ENCODE measurements around the gene ROM1. TPM values are rescaled to one million over a fixed set of nuclear protein-coding genes. Genes with fewer than 3 reads are reported as not detected.

The ROM1 gene
- total and polyA plus RNA-seq, 4 donors = 3.5 to 17.9 (median 9.4) TPM

DNA sequence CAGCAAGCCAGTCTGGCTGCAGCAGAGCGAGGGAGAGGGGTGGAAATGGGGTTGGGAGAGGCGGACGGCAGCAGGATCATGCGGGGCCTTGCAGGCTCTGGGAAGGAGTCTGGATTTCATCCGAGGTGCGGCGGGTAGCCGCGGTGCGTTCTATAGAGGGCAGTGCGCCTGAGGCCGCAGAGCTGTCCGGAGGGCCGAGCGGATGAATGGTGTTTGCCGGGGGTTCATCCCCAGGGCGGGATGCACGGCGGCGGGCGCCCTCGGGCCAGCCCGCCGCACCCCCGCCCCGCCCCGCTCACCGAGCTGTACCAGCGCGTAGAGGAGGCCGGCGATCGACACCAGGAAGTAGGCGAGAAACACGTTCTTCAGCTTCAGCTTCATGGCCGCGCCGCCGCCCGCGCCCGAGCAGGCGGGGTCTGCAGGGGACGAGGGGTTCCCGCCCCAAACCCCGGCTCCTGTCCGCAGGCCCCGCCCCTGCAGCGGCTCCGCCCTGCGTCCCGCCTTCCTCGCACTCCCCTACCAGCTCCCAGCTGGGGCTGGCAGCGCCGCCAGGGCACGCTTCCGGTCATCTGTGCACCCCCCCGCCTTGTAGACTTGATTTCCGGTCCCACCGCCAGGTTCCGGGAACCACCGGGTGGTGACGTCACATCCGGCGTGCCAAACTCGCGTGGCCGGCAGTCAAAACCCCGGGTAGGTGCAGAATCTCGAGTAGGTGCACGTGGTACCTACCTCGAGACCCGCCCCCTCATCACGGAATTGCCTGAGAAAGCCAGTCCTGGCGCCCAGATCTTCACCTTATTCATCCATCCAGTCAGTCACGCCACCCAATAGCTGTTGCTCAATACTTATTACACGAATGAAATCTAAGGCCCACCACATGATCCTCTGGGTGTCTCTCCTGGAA is 8.8 kb downstream of the ROM1 start, which contains the start of gene B3GAT3:
TSS of gene B3GAT3 (minus strand) at position 420 of the 904 bp plus-strand sequence. CDS start at position 381, 39 bp downstream.
- Histone ChIP-seq H3K27ac (ENCODE audit: low read depth in 1 of 2, low read length in 1 of 2) (peak within 1 kb of the TSS; percentile 87 to 95), H3K4me3 (peak within 1 kb of the TSS; percentile 83), H3K4me1 (ENCODE audit: control insufficient read depth in 5 of 5, insufficient read depth in 5 of 5, low read length in 5 of 5) (peaks cover 0 to 15% (median 6%) of the 10 kb centered on the region in 5 donors), H3K36me3 (ENCODE audit: control insufficient read depth in 4 of 4, insufficient read depth in 4 of 4, low read length in 4 of 4) (peaks cover 7 to 23% (median 21%) of the 10 kb centered on the region in 4 donors), H3K9ac (ENCODE audit: insufficient read depth in 1 of 2, low read length in 2 of 2) (peak within 1 kb of the TSS; percentile 65 to 66), H3K27me3 (ENCODE audit: control insufficient read depth in 3 of 3, insufficient read depth in 3 of 3, low read length in 2 of 3) (no peaks in the 10 kb centered on the region), H3K9me3 (ENCODE audit: control insufficient read depth in 4 of 4, insufficient read depth in 3 of 4, low read length in 3 of 4) (no peaks in the 10 kb centered on the region)
- TF ChIP-seq, protein P1, sequence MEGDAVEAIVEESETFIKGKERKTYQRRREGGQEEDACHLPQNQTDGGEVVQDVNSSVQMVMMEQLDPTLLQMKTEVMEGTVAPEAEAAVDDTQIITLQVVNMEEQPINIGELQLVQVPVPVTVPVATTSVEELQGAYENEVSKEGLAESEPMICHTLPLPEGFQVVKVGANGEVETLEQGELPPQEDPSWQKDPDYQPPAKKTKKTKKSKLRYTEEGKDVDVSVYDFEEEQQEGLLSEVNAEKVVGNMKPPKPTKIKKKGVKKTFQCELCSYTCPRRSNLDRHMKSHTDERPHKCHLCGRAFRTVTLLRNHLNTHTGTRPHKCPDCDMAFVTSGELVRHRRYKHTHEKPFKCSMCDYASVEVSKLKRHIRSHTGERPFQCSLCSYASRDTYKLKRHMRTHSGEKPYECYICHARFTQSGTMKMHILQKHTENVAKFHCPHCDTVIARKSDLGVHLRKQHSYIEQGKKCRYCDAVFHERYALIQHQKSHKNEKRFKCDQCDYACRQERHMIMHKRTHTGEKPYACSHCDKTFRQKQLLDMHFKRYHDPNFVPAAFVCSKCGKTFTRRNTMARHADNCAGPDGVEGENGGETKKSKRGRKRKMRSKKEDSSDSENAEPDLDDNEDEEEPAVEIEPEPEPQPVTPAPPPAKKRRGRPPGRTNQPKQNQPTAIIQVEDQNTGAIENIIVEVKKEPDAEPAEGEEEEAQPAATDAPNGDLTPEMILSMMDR (IDR thresholded peaks at IDR 0.05; ENCODE audit: control extremely low read depth, extremely low read depth) = no peak
- DNase-seq = peak; percentile 99
- WGBS, 2 donors = 0 to 1% methylated on average over 65 to 77 of the region's 77 CpGs
- peak; percentile 98 for ATAC-seq (ENCODE audit: insufficient read depth, low FRiP score)

DNA sequence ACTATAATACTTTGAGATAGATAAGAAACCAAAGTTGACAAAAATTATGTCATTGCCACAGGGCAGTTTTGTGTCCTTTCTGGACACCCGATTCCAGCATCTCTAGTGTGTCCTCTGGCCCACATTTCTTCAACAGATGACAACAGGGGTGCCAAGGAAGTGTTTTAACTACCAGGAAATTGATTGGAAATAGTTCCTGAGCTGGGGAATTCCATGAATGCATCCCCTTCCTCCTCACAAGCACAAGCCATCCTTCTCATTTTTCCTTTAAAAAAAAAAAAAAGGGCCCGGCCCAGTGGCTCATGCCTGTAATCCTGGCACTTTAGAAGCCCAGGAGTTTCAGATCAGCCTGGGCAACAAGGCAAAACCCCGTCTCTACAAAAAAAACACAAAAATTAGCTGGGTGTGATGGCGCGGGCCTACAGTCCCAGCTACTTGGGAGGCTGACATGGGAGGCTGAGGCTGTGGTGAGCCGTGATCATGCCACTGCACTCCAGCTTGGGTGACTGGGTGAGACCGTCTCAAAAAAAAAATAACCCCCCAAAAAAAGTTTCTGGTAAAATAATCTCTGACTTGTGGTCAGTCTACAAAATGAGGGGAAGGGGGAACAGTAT is 9.5 kb downstream of the ROM1 start:
- Histone ChIP-seq H3K4me3 (no peak overlapping the region), H3K9me3 (ENCODE audit: control insufficient read depth in 4 of 4, insufficient read depth in 3 of 4, low read length in 3 of 4) (no peaks in the 10 kb centered on the region), H3K36me3 (ENCODE audit: control insufficient read depth in 4 of 4, insufficient read depth in 4 of 4, low read length in 4 of 4) (peaks cover 7 to 24% (median 23%) of the 10 kb centered on the region in 4 donors), H3K27ac (ENCODE audit: low read depth in 1 of 2, low read length in 1 of 2) (peak overlapping the region; percentile 80 to 95), H3K9ac (ENCODE audit: insufficient read depth in 1 of 2, low read length in 2 of 2) (no peak overlapping the region), H3K4me1 (ENCODE audit: control insufficient read depth in 5 of 5, insufficient read depth in 5 of 5, low read length in 5 of 5) (peaks cover 0 to 15% (median 6%) of the 10 kb centered on the region in 5 donors), H3K27me3 (ENCODE audit: control insufficient read depth in 3 of 3, insufficient read depth in 3 of 3, low read length in 2 of 3) (no peaks in the 10 kb centered on the region)
- TF ChIP-seq, protein P1 (IDR thresholded peaks at IDR 0.05; ENCODE audit: control extremely low read depth, extremely low read depth) = no peak
- WGBS, 2 donors = 88% methylated on average over 7 of the region's 7 CpGs
- no peak for DNase-seq
- ATAC-seq (ENCODE audit: insufficient read depth, low FRiP score) = no peak

DNA sequence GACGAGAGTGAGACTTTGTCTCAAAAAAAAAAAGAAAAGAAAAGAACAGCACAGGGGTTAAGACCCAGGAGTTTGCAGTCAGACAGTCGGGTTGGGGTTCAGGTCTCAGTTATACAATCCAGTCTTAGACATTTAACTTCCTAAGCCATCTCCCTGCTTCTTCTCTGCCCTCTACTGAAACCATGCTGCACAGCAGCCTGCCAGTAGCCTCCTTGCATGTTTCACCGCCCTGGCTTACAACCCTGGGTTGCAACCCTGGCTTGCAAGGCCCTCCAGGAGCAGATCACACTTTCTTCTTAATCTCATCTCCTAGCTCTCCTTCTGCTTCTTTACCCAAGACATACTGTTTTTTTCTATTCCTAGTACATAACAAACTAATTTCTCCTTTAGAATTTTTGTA is 14.7 kb downstream of the ROM1 start:
- H3K27ac ChIP-seq (ENCODE audit: low read depth in 1 of 2, low read length in 1 of 2) = no peak overlapping the region
- WGBS, 2 donors = 84 to 90% methylated on average over 3 of the region's 3 CpGs

More for the DNA sequence above, 14.7 kb downstream of the ROM1 start:
- DNase-seq (no peak), ATAC-seq (ENCODE audit: insufficient read depth, low FRiP score) (no peak)
- TF ChIP-seq, protein P1 (IDR thresholded peaks at IDR 0.05; ENCODE audit: control extremely low read depth, extremely low read depth) = no peak
- Histone ChIP-seq H3K9me3 (ENCODE audit: control insufficient read depth in 4 of 4, insufficient read depth in 3 of 4, low read length in 3 of 4) (no peaks in the 10 kb centered on the region), H3K36me3 (ENCODE audit: control insufficient read depth in 4 of 4, insufficient read depth in 4 of 4, low read length in 4 of 4) (peaks cover 26 to 64% (median 62%) of the 10 kb centered on the region in 4 donors), H3K4me1 (ENCODE audit: control insufficient read depth in 5 of 5, insufficient read depth in 5 of 5, low read length in 5 of 5) (peaks cover 0 to under 1% (median 0%) of the 10 kb centered on the region in 5 donors), H3K4me3 (no peak overlapping the region), H3K27me3 (ENCODE audit: control insufficient read depth in 3 of 3, insufficient read depth in 3 of 3, low read length in 2 of 3) (no peaks in the 10 kb centered on the region), H3K9ac (ENCODE audit: insufficient read depth in 1 of 2, low read length in 2 of 2) (no peak overlapping the region)
